ENCODE measurements around the gene SHANK2.

SHANK2 gene

DNA sequence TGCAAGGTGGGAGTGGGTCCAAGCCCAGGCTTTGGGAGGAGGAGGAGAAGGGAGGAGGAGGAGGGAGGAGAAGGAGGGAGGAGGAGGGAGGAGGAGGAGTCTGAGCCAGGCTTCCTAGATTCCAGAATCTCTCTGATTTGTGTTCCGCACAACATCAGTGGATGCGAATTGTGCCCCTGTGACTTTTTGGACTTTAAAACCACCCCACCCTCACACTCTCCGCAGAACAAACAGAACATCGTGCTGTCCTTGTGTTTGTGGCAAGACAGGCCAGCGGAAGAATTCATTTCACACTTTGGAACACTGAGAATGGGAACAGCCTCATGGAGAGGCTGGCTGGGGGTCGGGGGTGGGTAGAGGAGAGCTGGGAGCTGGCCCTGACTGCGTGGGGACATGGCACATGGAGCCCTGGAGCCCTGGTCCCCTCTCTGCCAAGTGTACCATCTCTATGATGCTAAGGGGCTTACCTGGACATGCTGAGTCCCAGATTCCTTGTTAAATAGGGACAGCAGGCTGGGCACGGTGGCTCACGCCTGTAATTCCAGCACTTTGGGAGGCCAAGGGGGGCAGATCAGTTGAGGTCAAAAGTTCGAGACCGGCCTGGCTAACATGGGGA lies 16.4 kb upstream of the SHANK2 start:
- no peak for DNase-seq (ENCODE audit: low read depth)
- no peak overlapping the region for H3K4me3 ChIP-seq (ENCODE audit: low read depth, low read length)
- TF ChIP-seq, protein P1, sequence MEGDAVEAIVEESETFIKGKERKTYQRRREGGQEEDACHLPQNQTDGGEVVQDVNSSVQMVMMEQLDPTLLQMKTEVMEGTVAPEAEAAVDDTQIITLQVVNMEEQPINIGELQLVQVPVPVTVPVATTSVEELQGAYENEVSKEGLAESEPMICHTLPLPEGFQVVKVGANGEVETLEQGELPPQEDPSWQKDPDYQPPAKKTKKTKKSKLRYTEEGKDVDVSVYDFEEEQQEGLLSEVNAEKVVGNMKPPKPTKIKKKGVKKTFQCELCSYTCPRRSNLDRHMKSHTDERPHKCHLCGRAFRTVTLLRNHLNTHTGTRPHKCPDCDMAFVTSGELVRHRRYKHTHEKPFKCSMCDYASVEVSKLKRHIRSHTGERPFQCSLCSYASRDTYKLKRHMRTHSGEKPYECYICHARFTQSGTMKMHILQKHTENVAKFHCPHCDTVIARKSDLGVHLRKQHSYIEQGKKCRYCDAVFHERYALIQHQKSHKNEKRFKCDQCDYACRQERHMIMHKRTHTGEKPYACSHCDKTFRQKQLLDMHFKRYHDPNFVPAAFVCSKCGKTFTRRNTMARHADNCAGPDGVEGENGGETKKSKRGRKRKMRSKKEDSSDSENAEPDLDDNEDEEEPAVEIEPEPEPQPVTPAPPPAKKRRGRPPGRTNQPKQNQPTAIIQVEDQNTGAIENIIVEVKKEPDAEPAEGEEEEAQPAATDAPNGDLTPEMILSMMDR (IDR thresholded peaks at IDR 0.05; ENCODE audit: insufficient read depth, low read depth, low read length, missing control alignments): no peak

DNA sequence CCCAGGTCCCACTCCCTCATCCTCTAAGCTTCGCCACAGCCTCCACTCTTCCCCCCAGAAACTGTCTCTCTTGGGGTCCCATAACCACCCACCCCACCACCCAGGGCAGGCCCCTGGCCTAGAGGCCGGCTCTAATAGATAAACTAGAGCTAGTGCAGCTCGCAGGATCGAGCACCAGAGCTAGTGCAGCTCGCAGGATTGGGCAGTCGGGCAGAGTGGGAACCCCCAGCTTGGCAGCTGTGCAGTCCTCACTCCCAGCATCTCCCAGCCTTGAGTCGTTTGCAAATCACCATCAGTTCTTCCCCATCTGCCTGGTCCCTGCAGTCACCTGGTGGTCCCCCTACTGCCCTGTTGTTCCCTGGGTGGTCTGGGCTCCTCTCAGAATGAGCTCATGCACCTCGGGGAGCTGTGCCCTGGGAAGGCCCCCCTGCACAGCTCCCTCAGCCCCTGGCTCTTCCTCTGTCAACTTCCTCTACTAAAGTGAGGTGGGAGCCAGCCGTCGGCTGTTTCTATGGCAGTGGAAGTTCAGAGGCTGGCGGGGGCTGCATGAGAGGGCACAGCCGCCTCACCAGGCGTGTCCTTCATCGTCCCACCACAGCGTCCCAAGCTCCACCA lies 15.5 kb upstream of the SHANK2 start:
- no peak overlapping the region for H3K4me3 ChIP-seq (ENCODE audit: low read depth, low read length)

DNA sequence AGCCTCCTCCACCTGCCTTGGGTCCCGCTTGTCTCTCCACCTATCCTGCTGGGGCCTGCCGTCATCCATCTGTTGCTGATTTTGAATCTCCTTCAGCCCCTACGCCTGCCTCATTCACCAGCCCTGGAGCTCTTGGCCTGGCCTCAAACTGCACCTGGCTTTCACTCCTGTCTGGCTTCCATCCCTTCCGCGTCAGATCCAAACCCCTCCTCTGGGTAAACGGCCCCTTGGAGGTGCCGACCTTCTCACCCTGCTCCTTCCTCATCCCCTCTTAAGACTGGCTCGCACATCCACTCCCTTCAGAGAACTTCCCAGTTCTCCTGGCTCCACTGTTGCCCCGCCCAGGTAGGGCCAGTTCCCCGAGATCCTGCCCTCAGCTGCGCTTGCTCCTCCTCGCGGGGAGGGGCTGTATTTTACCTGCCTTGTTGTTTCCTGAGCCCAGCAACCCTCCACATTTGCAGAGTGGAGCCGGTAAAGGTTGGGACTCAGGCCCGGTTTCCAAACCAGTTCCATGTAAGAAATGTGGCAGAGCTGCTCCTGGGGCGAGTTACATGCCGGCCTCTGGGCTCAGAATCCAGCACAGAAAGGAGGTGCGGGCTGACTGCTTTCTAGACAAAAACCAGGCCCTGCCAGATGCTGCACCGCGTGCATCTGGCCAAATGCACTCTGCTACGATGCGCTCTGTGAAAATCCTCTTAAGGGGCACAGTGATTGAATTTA lies 13.9 kb upstream of the SHANK2 start:
- TF ChIP-seq, protein P1 (IDR thresholded peaks at IDR 0.05; ENCODE audit: insufficient read depth, low read depth, low read length, missing control alignments): no peak
- no peak overlapping the region for H3K4me3 ChIP-seq (ENCODE audit: low read depth, low read length)
- DNase-seq (ENCODE audit: low read depth): no peak

More for the DNA sequence above, 15.5 kb upstream of the SHANK2 start:
- DNase-seq (ENCODE audit: low read depth): no peak
- TF ChIP-seq, protein P1 (IDR thresholded peaks at IDR 0.05; ENCODE audit: insufficient read depth, low read depth, low read length, missing control alignments): no peak

DNA sequence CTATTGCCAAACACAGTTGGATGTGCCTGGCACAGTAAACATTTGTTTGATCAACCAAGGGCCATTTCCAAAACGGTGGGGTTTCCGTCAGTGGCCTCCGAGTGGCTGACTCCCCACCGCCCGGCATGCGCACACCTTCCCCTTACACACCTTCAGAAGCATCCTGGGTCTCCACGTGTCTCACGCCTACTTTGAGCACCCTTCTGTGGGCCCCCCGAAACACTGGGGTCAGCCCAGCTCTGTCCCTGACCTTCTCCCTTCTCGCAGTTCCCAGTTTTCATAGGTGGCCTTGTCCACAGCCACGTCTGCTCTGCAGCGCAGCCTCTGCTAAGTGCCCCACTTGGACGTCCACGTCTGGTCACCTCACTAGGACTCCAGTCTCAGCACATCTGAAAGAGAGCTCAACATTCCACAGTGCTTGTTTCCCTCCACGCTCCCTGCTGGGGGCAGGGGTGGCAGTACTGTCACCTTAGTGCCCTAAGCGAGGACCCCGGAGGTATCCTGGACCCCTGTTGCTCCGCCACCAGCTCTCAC lies 13.2 kb upstream of the SHANK2 start:
- H3K4me3 ChIP-seq (ENCODE audit: low read depth, low read length): no peak overlapping the region
- no peak for DNase-seq (ENCODE audit: low read depth)
- TF ChIP-seq, protein P1 (IDR thresholded peaks at IDR 0.05; ENCODE audit: insufficient read depth, low read depth, low read length, missing control alignments): no peak

DNA sequence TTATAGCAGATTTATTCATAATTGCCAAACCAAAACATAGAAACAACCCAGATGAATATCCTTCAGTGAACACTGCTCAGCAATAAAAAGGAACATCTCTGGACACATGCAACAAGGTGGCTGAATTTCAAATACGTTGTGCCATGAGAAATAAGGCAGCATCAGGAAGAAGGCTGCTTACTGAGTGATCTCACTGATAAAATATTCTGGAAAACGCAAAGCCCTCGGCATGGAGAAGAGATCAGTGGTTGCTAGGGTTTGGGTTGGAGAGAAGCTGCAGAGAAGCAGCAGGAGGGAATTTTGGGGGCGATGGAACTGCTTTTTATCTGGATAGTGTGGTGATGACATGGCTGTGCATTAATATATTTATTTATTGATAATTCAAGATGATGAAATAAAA lies 11.0 kb upstream of the SHANK2 start:
- DNase-seq (ENCODE audit: low read depth): no peak
- H3K4me3 ChIP-seq (ENCODE audit: low read depth, low read length): no peak overlapping the region
- TF ChIP-seq, protein P1 (IDR thresholded peaks at IDR 0.05; ENCODE audit: insufficient read depth, low read depth, low read length, missing control alignments): no peak

DNA sequence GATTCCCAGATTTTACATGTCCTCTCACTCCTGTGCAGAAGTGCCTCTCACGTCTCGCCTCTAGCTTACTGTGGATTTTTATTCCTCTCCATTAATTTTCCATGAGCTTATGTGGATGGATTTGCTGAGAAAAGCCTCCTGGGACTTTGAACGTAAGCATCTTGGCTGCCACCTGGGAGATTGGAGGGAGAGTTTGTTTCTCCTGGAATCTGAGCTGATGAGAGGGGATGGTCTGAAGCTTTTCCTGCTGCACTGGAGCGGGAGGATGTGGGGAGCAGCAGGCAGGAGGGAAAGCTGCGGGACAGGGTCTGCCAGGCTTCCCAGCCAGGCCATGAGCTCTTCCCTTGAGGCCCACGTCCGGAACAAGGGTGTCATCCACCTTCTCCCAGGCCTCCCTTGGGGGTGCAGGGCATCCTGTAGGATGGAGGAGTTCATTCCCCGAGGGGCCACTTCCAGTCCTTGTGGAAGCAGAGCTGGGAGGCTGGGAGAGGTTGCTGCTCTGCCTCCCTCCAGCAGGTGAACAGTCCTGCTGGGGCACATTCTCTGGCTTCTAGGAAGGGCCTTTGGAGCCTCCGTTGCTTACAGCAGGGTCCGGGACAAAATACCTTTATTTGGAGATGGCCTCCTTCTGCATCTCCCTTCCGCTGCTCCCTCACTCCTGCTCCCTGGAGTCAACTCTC lies 3.6 kb upstream of the SHANK2 start:
- DNase-seq (ENCODE audit: low read depth): no peak
- no peak overlapping the region for H3K4me3 ChIP-seq (ENCODE audit: low read depth, low read length)
- TF ChIP-seq, protein P1 (IDR thresholded peaks at IDR 0.05; ENCODE audit: insufficient read depth, low read depth, low read length, missing control alignments): no peak
